ENCODE data around the gene SPACA5B. TPM values are rescaled to one million over a fixed set of nuclear protein-coding genes. Genes with fewer than 3 reads are reported as not detected.
"Not testable (repeated sequence)": the region's sequence is repeated elsewhere in the genome, so short reads cannot be mapped to it uniquely, and the experiment has no call there.

SPACA5B gene
- total RNA-seq (2021; ENCODE audit: unreplicated experiment), result not detected
- polyA plus RNA-seq (2012; ENCODE audit: insufficient read length), result not detected
- not detected for Bru-seq, nascent RNA
- not detected for BruChase-seq, experiment 1, labeled RNA remaining after a 2-hour chase
- not detected for BruChase-seq, experiment 2, labeled RNA remaining after a 6-hour chase
- long read RNA-seq, result 0 reads

DNA sequence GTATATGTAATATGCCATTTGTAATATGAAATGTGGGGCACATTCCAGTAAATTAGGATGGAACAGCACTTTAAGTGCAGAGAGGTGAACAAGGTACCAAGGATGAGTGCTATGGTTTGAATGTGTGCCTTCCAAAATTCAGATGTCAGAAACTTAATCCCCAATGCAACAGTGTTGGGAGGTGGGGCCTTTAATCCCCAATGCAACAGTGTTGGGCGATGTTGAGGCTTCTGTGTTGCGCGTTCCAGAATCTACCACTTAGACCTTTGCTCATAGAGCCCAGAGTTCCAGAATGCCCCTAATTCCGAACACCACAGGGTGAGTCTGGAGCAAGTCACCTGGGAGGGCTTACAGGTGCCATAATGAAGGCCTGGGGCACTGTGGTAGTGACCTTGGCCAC is at the start of gene SPACA5B:
SPACA5B (plus strand) TSS at position 301 of the 400 bp plus-strand sequence; CDS start at position 363, 62 bp downstream.
- H3K9me3 ChIP-seq (ENCODE audit: control insufficient read depth, insufficient read depth, low read depth, low read length); H3K4me1 ChIP-seq (ENCODE audit: control insufficient read depth, insufficient read depth, low read length); in situ Hi-C loops (cut with HindIII; ENCODE audit: low pct_unique_long_range_greater_than_20kb, low sequenced_read_pairs); POLR2A ChIA-PET; DNase-seq (ENCODE audit: low read depth, low spot score); BruUV-seq (replicated peaks); H3K36me3 ChIP-seq (ENCODE audit: control insufficient read depth, insufficient read depth, low read length); CTCF ChIA-PET; H3K27me3 ChIP-seq (ENCODE audit: control insufficient read depth, insufficient read depth, low read length); intact Hi-C loops (cut with micrococcal nuclease; ENCODE audit: unreplicated experiment); H3K27ac ChIP-seq (ENCODE audit: low read length); H3K4me3 ChIP-seq (ENCODE audit: low read depth in 2 of 2, low read length in 2 of 2); ATAC-seq: not testable (repeated sequence)

DNA sequence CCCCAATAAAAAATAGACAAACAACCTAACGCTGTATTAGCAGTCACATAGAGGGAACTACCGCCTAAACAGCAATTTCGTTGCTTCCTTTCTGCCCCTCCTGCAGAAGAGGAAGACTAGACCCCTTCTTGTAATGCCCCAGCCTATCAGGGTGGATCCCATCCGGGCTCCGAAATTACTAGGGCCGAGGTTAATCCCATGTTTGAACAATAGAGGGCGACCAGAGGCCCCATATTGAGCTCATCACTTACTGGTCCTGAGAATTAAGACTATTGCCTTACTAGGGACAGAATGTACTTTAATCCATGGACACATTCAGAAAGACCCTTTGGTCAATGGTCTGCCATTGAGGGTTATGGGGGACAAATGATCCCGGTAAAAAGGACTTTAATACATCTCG is 47.2 kb upstream of the SPACA5B start:
- POLR2A ChIA-PET, result interaction anchor here (0.7 kb wide), 1 partner anchor 424 kb away, joined by 4 read pairs; no protein-coding TSS in a partner anchor

More for the DNA sequence above, 47.2 kb upstream of the SPACA5B start:
- TF ChIP-seq POLR2AphosphoS5 (IDR thresholded peaks at IDR 0.05; ENCODE audit: low read depth, low read length) (no peak), TCF7L2 (IDR thresholded peaks at IDR 0.05; ENCODE audit: low read depth, low read length) (no peak), SIN3A (IDR thresholded peaks at IDR 0.05; ENCODE audit: borderline replicate concordance, insufficient read depth, low read depth, low read length) (no peak), CTCF (IDR thresholded peaks at IDR 0.05) (peak; percentile 79)
- TF ChIP-seq, protein P1, sequence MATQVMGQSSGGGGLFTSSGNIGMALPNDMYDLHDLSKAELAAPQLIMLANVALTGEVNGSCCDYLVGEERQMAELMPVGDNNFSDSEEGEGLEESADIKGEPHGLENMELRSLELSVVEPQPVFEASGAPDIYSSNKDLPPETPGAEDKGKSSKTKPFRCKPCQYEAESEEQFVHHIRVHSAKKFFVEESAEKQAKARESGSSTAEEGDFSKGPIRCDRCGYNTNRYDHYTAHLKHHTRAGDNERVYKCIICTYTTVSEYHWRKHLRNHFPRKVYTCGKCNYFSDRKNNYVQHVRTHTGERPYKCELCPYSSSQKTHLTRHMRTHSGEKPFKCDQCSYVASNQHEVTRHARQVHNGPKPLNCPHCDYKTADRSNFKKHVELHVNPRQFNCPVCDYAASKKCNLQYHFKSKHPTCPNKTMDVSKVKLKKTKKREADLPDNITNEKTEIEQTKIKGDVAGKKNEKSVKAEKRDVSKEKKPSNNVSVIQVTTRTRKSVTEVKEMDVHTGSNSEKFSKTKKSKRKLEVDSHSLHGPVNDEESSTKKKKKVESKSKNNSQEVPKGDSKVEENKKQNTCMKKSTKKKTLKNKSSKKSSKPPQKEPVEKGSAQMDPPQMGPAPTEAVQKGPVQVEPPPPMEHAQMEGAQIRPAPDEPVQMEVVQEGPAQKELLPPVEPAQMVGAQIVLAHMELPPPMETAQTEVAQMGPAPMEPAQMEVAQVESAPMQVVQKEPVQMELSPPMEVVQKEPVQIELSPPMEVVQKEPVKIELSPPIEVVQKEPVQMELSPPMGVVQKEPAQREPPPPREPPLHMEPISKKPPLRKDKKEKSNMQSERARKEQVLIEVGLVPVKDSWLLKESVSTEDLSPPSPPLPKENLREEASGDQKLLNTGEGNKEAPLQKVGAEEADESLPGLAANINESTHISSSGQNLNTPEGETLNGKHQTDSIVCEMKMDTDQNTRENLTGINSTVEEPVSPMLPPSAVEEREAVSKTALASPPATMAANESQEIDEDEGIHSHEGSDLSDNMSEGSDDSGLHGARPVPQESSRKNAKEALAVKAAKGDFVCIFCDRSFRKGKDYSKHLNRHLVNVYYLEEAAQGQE (IDR thresholded peaks at IDR 0.05; ENCODE audit: insufficient read depth in 1 of 2, low read depth in 2 of 2, low read length in 1 of 2), result no peak
- CTCF ChIA-PET, result interaction anchor here (0.8 to 0.9 kb wide), 2 partner anchors 271 to 368 kb away, joined by 4 to 6 read pairs; no protein-coding TSS in a partner anchor
- H3K36me3 ChIP-seq (ENCODE audit: control insufficient read depth, insufficient read depth, low read length), result no peaks in the 10 kb centered on the region
- H3K4me1 ChIP-seq (ENCODE audit: control insufficient read depth, insufficient read depth, low read length), result no peaks in the 10 kb centered on the region
- no peak overlapping the region for H3K4me3 ChIP-seq (ENCODE audit: low read depth in 2 of 2, low read length in 2 of 2)
- intact Hi-C loops (cut with micrococcal nuclease; ENCODE audit: unreplicated experiment), result loop anchor here (10.0 kb wide), 1 partner anchor 422 kb away; the partner anchor contains the start of gene PORCN
- in situ Hi-C loops (cut with HindIII; ENCODE audit: low pct_unique_long_range_greater_than_20kb, low sequenced_read_pairs), result no loop called here
- H3K27ac ChIP-seq (ENCODE audit: low read length), result no peak overlapping the region
- no peaks in the 10 kb centered on the region for H3K27me3 ChIP-seq (ENCODE audit: control insufficient read depth, insufficient read depth, low read length)
- DNase-seq (ENCODE audit: low read depth, low spot score) (no peak), ATAC-seq (peak; percentile 95)
- BruUV-seq (replicated peaks), result no TSS peak
- H3K9me3 ChIP-seq (ENCODE audit: control insufficient read depth, insufficient read depth, low read depth, low read length), result no peaks in the 10 kb centered on the region

Data from Panc1 (cell line).